HPDE6-E6E7 (cell line): ENCODE data around the gene MRPL18.
"Not testable (repeated sequence)": the region's sequence is repeated elsewhere in the genome, so short reads cannot be mapped to it uniquely, and the experiment has no call there.

Experiments used
- DNase-seq: peaks from one replicate; pipeline ENCODE4 v3.0.0; 2011; ENCODE audit warnings: missing footprints; ENCODE audit errors: extremely low spot score

MRPL18 gene

GRCh38 chr6:159777240-159777904 is 12.9 kb upstream of the MRPL18 start:
- no peak for DNase-seq

DNA sequence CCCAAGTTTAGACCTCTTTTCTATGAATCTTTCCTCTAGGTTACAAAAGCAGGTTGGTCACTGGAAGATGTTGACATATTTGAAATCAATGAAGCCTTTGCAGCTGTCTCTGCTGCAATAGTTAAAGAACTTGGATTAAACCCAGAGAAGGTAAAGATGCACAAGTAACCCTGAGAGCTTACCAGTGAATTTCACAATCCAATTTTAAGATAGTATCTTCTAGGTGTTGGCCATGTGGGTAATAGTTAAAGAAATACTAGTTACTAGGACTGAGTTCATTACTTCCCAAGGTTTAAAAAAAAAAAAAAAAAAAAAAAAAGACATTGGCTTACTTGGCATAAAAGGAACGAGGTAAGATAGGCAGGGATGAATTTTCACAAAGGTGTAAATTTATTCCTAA is 12.1 kb upstream of the MRPL18 start:
- DNase-seq = no peak

DNA sequence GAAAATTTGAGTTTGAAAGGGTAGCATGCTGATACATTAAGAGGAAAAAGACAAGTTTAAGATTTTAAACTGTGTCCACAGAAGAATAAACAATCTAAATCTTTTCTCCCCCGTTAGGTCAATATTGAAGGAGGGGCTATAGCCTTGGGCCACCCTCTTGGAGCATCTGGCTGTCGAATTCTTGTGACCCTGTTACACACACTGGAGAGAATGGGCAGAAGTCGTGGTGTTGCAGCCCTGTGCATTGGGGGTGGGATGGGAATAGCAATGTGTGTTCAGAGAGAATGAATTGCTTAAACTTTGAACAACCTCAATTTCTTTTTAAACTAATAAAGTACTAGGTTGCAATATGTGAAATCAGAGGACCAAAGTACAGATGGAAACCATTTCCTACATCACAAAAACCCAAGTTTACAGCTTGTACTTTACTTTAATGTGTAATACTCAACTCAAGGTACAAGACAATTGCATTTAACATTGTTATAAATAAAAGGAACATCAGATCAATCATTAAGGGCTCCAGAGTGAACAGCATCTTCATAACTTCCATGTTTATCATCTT is 11.6 kb upstream of the MRPL18 start:
- no peak for DNase-seq

DNA sequence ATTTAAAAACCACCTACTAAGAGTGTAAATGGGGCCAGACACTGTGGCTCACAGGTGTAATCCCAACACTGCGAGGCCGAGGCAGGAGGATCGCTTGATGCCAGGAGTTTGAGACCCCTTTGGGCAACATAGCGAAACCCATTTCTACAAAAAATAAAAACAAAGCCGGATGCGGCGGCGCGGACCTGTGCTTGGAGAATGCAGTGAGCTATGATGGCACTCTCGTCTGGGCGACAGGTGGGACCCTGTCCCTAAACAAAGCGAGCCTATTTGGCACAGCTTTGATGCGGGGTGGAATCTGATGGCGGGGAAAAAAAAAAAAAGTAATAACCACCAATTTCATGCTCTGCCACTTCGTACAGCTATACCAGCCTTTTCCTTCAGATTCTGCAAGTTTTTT is 2.0 kb upstream of the MRPL18 start:
- no peak for DNase-seq

DNA sequence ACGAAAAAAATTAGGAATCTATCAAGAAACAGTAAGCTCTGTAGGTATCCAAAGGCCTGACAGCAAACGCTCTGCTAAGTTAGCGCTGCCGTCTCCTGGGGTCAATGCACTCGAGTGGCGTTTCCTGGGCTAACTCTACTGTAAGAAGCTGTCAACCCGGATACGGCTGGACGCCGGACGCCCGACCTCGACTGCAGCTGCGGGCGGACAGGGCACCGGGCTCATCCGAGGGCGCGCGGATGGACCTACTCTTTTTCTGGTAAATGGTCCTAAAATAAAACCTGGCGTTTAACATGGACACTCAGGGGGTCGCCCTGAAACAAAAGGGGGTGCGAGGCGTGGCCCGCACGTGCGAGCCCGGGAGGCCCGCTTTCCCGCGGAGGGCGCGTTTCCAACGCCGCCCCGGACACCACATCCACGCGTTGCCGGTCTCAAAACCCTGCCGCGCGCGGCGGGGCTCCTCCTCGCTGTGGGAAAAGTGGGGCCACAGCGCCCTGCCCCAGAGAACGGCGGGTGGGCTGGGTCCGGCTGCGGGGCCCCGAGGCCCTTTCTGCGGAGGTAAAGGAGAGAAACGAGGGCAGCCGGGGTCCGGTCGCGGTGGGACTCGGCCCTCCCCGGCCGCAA is 1.4 kb upstream of the MRPL18 start:
- DNase-seq = peak; percentile 27

- DNase-seq = peak; percentile 93
Measured at GRCh38 chr6:159789377-159790148, 704 bp upstream of the MRPL18 start, which contains the start of gene TCP1. Gene TCP1 (minus strand): TSS chr6:159789602. CDS start chr6:159789468, 134 bp downstream.

DNA sequence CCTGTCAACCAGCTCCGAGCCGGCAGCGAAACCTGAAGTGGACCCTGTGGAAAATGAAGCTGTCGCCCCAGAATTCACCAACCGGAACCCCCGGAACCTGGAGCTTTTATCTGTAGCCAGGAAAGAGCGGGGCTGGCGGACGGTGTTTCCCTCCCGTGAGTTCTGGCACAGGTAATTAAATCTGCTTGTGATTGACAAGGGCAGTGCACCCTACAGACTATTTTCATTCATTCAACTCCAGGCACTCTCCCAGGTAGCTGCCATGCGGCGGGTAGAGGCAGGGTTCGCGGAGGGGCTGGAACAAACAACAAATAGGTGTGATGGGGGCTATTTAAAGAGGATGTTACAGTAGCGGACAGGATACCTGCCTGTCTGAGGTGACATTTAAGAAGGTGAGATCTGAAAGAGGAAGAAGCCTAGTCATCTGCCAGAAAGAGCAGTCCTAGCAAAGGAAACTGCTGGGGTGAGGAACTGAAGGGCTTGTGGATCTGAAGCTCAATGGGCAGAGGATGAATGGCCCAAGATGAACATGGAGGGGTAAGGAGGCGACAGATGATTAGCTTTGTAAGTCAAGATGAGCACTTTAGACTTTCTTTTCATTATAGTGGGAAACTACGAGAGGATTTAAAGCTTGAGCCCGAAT is 810 bp downstream of the MRPL18 start:
- no peak for DNase-seq

- DNase-seq = not testable (repeated sequence)
Measured at GRCh38 chr6:159794976-159795375, 4.7 kb downstream of the MRPL18 start.

- DNase-seq = no peak
Measured at GRCh38 chr6:159797554-159797953, 7.3 kb downstream of the MRPL18 start.

GRCh38 chr6:159800141-159800865 is 10.0 kb downstream of the MRPL18 start, which contains the start of gene PNLDC1:
Gene PNLDC1 (plus strand): TSS chr6:159800276. CDS start chr6:159800308, 32 bp downstream.
- DNase-seq = no peak

DNA sequence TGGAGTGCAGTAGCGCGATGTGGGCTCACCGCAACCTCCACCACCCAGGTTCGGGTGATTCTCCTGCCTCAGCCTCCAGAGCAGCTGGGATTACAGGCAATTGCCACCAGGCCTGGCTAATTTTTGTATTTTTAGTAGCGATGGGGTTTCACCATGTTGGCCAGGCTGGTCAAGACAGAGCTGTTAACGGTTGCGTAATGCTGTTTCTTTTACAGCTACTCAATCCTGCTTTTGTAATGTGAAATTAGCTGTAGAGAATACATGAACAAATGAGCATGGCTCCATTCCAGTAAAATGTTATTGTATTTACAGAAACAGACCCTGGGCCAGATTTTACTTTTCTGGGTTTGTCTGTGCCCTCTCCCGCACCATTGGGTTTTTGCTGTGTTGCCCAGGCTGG is 11.7 kb downstream of the MRPL18 start:
- no peak for DNase-seq

DNA sequence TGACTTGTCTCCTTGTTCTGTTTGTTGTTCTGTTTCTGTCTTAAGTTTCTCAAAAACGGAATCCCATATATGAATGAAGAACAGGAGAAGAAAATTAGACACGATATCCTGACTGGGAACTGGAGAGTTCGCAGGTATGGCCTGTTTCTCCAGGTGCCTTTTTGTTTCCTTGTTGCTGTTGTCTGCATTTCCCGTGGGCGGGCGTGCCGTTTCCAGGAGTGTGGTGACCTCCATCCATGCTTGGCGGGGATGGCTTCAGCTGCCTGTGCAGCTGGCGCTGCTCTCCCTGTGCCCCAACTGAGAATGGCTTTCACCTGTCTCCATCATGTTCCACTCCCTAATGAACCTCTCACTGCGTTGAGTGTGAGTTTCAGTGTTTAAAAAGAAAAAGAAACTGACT is 14.2 kb downstream of the MRPL18 start:
- no peak for DNase-seq

- DNase-seq = no peak
Measured at GRCh38 chr6:159805440-159806020, 15.3 kb downstream of the MRPL18 start.

- DNase-seq = no peak
Measured at GRCh38 chr6:159806021-159806458, 15.8 kb downstream of the MRPL18 start.

DNA sequence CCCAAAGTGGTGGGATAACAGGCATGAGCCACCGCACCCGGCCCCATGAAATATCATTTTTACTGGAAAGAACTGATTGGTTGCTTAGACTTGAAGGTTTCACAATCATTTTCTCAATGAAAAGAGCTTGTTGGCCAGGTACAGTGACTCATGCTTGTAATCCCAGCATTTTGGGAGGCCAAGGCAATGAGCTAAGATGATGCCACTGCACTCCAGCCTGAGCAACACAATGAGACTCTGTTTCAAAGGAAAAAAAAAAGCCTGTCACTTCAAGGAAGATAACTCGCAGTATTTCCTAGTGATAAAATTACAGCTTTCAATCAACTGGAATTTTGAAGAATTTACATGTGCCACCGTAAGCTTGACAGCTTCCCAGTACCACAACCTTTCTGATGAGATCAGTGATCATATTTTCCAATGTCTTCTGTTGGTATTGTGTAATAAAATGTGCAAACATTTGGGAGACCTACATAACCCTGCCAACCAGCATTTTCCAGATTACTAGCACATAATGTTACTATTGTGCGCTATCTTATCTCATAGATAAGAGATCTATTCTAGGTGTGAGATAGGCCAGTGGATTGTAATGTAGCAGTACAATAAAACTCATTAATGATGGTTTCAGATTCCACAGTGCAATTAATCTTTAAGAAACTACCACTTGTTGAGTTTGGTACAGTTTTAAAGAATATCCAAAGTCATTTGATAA is 17.0 kb downstream of the MRPL18 start:
- no peak for DNase-seq

DNA sequence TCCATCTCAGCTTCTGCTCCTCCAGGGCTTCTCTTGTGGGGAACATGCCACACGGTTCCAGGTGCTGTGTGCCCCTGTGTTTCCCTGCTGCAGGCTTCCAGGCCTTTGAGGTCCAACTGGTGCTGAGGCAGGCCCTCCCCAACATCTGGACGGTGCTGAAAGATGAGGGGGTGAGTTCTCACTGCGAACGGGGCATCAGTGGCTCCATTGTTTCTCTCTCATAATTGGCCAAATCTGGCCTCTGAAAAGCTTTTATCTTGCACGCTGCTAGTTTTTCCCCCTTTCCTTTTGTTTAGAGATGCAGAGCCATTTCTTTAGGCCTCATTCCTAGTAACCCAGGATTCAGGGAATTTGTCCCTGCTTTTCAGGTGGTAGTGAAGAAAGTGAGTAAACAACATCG is 18.4 kb downstream of the MRPL18 start:
- DNase-seq = no peak

- DNase-seq = no peak
Measured at GRCh38 chr6:159809149-159809548, 18.9 kb downstream of the MRPL18 start.

DNA sequence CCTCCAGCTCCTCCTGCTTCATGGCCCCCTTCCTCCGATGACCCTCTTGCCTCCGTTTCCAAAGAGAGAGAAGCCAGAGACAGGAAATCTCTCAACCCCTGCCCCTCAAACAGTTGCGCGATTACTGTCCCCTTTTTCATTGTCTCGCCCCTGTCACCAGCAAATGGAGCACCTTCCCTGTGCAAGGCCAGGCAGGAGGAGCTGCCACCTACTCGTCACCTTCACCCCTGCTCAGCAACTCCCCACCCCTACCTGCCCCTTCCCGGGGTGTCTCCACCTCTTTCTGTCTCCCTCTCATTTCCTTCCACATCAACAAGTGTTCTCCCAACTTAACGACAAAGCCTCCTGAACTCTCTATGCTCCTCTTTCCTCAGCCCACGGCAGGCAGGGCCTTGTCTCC is 23.5 kb downstream of the MRPL18 start:
- DNase-seq = no peak

DNA sequence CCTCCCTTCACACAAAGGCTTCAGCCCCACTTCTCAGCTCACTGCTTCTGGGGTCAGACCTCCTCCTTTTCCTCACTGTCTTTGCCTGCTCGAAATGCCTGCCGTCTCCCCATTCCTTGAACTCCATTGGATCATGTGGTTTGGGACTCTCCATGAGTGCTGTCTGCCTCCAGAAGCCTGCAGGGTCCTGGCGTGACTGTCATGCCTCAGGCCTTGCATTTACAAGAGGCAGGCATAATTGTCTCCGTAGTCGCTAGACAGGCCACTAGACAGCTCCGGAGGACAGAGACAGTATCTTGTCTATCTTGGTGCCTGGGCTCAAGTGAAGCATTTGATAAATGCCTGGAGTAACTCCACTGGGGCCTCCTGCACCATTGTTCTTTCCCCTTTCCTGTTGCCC is 25.1 kb downstream of the MRPL18 start:
- DNase-seq = no peak

DNA sequence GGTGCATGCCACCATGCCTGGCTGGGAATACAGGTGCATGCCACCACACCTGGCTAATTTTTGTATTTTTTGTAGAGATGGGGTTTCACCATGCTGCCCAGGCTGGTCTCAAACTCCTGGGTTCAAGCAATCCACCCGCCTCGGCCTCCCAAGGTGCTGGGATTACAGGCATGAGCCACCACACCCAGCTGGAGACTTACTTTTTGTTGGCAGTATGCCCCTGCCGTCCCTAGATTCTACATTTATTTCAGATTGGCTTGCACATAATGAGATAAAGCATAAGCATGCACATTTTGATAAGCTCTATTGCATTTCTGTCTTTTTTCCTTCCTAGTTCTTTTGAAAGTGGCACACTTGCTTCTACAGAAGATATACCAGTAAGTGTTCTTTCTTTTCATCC is 26.5 kb downstream of the MRPL18 start:
- DNase-seq = not testable (repeated sequence)
